HepG2 (cell line): ENCODE data around the gene NXPE4. TPM values are rescaled to one million over a fixed set of nuclear protein-coding genes. Genes with fewer than 3 reads are reported as not detected.

Experiments
- ATAC-seq: fragments of 200-7000 bp; cut with Tn5 transposase; 3 replicates; pipeline ENCODE4 v1.9.1; 2020; ENCODE audit warnings: mild to moderate bottlenecking, moderate library complexity
- BruUV-seq: library from RNA; stranded (reverse); fragments of 400-500 nt; replicated peaks from 2 replicates; lab custom pipeline; 2021; lab: Mats Ljungman, UMichigan
- CTCF ChIA-PET: fragments of 300-600 bp; formaldehyde crosslinking; extraction: SDS; loops from one replicate; lab custom pipeline; 2021; ENCODE audit warnings: low total read pairs, inconsistent platforms, low intra/inter-chr PET ratio; lab: Yijun Ruan, JAX
- POLR2A ChIA-PET: fragments of 350-600 bp; sonication (Branson Sonifier 250); formaldehyde crosslinking; loops from one replicate; lab custom pipeline; 2020; ENCODE audit warnings: antibody characterized with exemption, inconsistent platforms; lab: Yijun Ruan, JAX
- DNase-seq: peaks from one replicate; pipeline ENCODE4 v3.0.0-alpha.2; 2015; ENCODE audit warnings: low spot score
- FAIRE-seq: peaks from 3 replicates; lab custom pipeline; 2011; peaks lifted over from hg19 to GRCh38; lab: Jason Lieb, UNC
- H2AFZ ChIP-seq: one replicate; pipeline ENCODE4 v1.6.1; 2011; ENCODE audit warnings: low read length, inconsistent platforms
- H3K27ac ChIP-seq: fragments of 300-600 bp; 3 replicates; pipeline ENCODE4 v1.8.0; 2011; ENCODE audit warnings: mixed run types, mild to moderate bottlenecking, mixed read lengths, low read length, inconsistent platforms; ENCODE audit not compliant: insufficient read depth; ENCODE audit errors: extremely low read length
- H3K27me3 ChIP-seq, 2 experiments: fragments of 200-600 bp in 1 of 2; 2 replicates in 1 of 2; 3 replicates in 1 of 2; pipeline versions ENCODE4 v1.6.0 to v1.8.0; 2011; ENCODE audit warnings: low read length in 2 of 2, mild to moderate bottlenecking in 2 of 2, moderate library complexity in 2 of 2, inconsistent platforms in 1 of 2; ENCODE audit not compliant: insufficient read depth in 2 of 2, control insufficient read depth in 1 of 2
- H3K36me3 ChIP-seq, 2 experiments: fragments of 200-600 bp in 1 of 2; replicated peaks in 1 of 2; 2 replicates in 1 of 2; 3 replicates in 1 of 2; pipeline versions ENCODE4 v1.5.1 to v1.8.0; 2011; ENCODE audit warnings: low read length in 2 of 2, inconsistent platforms in 1 of 2; ENCODE audit not compliant: insufficient read depth in 2 of 2, control insufficient read depth in 1 of 2
- H3K4me1 ChIP-seq: 2 replicates; pipeline ENCODE4 v1.5.1; 2012; ENCODE audit warnings: low read length, inconsistent platforms; ENCODE audit not compliant: insufficient read depth
- H3K4me2 ChIP-seq: 2 replicates; pipeline ENCODE4 v1.6.0; 2011; ENCODE audit warnings: low read depth, low read length, inconsistent platforms
- H3K4me3 ChIP-seq, 3 experiments: fragments of 200-600 bp in 1 of 3; sonication (generic), shearing (Covaris generic) in 1 of 3; replicated peaks in 1 of 3; 2 replicates each; pipeline ENCODE4 v1.5.1; 2011 to 2016; ENCODE audit warnings: low read length in 3 of 3, inconsistent platforms in 2 of 3, low read depth in 2 of 3, mild to moderate bottlenecking in 2 of 3, control low read depth in 1 of 3, mixed read lengths in 1 of 3; ENCODE audit not compliant: insufficient read depth in 1 of 3
- H3K79me2 ChIP-seq: one replicate; pipeline ENCODE4 v1.6.1; 2011; ENCODE audit warnings: low read length, inconsistent platforms; ENCODE audit not compliant: insufficient read depth
- H3K9ac ChIP-seq: 2 replicates; pipeline ENCODE4 v1.6.0; 2011; ENCODE audit warnings: mild to moderate bottlenecking, low read depth, low read length, inconsistent platforms; ENCODE audit not compliant: insufficient read depth
- H3K9me3 ChIP-seq: 2 replicates; pipeline ENCODE4 v1.5.1; 2012; ENCODE audit warnings: mild to moderate bottlenecking, low read length
- H4K20me1 ChIP-seq: 2 replicates; pipeline ENCODE4 v1.6.0; 2011; ENCODE audit warnings: inconsistent platforms, mild to moderate bottlenecking, low read length, moderate library complexity; ENCODE audit not compliant: insufficient read depth
- ETV5 ChIP-seq: IDR thresholded peaks from 2 replicates; pipeline ENCODE4 v1.6.1; 2018; ENCODE audit warnings: missing biosample characterization, missing genetic modification reagents, inconsistent platforms, borderline replicate concordance
- HNRNPL ChIP-seq: fragments of 200-400 bp; formaldehyde crosslinking; IDR thresholded peaks from 2 replicates; pipeline ENCODE4 v1.6.1; 2017; ENCODE audit warnings: mild to moderate bottlenecking, low read depth, low read length
- IKZF4 ChIP-seq: sonication (generic); formaldehyde crosslinking; IDR thresholded peaks from 2 replicates; pipeline ENCODE4 v1.5.1; 2020; ENCODE audit warnings: borderline replicate concordance, mild to moderate bottlenecking, low read depth, missing genetic modification reagents; ENCODE audit errors: not compliant biosample characterization
- PRPF4 ChIP-seq: fragments of 200-400 bp; formaldehyde crosslinking; IDR thresholded peaks from 2 replicates; pipeline ENCODE4 v1.6.1; 2016; ENCODE audit warnings: low read length, low read depth; ENCODE audit not compliant: poor library complexity, severe bottlenecking
- REXO4 ChIP-seq: sonication (generic); formaldehyde crosslinking; IDR thresholded peaks from 2 replicates; pipeline ENCODE4 v1.8.0; 2022; ENCODE audit warnings: missing genetic modification reagents, mild to moderate bottlenecking, borderline replicate concordance
- SNAPC5 ChIP-seq: sonication (generic); formaldehyde crosslinking; IDR thresholded peaks from 2 replicates; pipeline ENCODE4 v1.8.1; 2023; ENCODE audit warnings: mild to moderate bottlenecking, missing genetic modification reagents, borderline replicate concordance
- TCF12 ChIP-seq, 2 experiments: fragments of 450-650 bp in 1 of 2; sonication (generic) in 1 of 2; formaldehyde crosslinking in 1 of 2; IDR thresholded peaks; 2 replicates each; pipeline versions ENCODE4 v1.6.1 to v1.8.0; 2017 to 2022; ENCODE audit warnings: antibody characterized with exemption in 1 of 2, mild to moderate bottlenecking in 1 of 2, missing genetic modification reagents in 1 of 2, moderate library complexity in 1 of 2
- THAP11 ChIP-seq: IDR thresholded peaks from 2 replicates; pipeline ENCODE4 v1.6.1; 2016; ENCODE audit warnings: missing biosample characterization, missing genetic modification reagents
- TIGD3 ChIP-seq: sonication (generic); formaldehyde crosslinking; IDR thresholded peaks from 2 replicates; pipeline ENCODE4 v1.5.1; 2020; ENCODE audit warnings: mild to moderate bottlenecking, missing genetic modification reagents, borderline replicate concordance
- YEATS2 ChIP-seq: sonication (generic); formaldehyde crosslinking; IDR thresholded peaks from 2 replicates; pipeline ENCODE4 v1.4.0; 2020; ENCODE audit warnings: missing genetic modification reagents, borderline replicate concordance
- ZBTB26 ChIP-seq: IDR thresholded peaks from 2 replicates; pipeline ENCODE4 v1.6.1; 2016; ENCODE audit warnings: missing compliant biosample characterization, missing genetic modification reagents, borderline replicate concordance
- ZNF101 ChIP-seq: sonication (generic); formaldehyde crosslinking; IDR thresholded peaks from 2 replicates; pipeline ENCODE4 v1.4.0; 2020; ENCODE audit warnings: mild to moderate bottlenecking, low read depth, missing genetic modification reagents, borderline replicate concordance
- ZNF18 ChIP-seq: sonication (generic); formaldehyde crosslinking; IDR thresholded peaks from 2 replicates; pipeline ENCODE4 v1.8.0; 2022; ENCODE audit warnings: mild to moderate bottlenecking, missing genetic modification reagents; ENCODE audit not compliant: insufficient replicate concordance
- ZNF3 ChIP-seq: IDR thresholded peaks from 2 replicates; pipeline ENCODE4 v1.7.0; 2017; ENCODE audit warnings: inconsistent platforms
- ZNF564 ChIP-seq: sonication (generic); formaldehyde crosslinking; IDR thresholded peaks from 2 replicates; pipeline ENCODE4 v1.8.1; 2023; ENCODE audit warnings: mild to moderate bottlenecking, missing genetic modification reagents
- ZNF775 ChIP-seq: sonication (generic); formaldehyde crosslinking; IDR thresholded peaks from 2 replicates; pipeline ENCODE4 v1.4.0; 2020; ENCODE audit warnings: missing genetic modification reagents, mild to moderate bottlenecking, moderate library complexity, borderline replicate concordance
- WGBS: methylation state at CpG from one replicate; pipeline ENCODE4 v1.1.6; 2017; ENCODE audit warnings: low lambda C conversion rate; 5-methylcytosine and 5-hydroxymethylcytosine counted together
- in situ Hi-C: cut with HindIII; loops from 2 replicates; pipeline ENCODE4 v1.10.0; 2017; ENCODE audit warnings: low pct_unique_long_range_greater_than_20kb; ENCODE audit not compliant: extremely low pct_ligation_motif_present
- intact Hi-C: fragments of 100-400 bp; cut with micrococcal nuclease; formaldehyde crosslinking; loops from one replicate; pipeline ENCODE4 v1.10.0; 2022; ENCODE audit not compliant: unreplicated experiment
- polyA plus RNA-seq, 8 experiments: library from polyadenylated mRNA; depleted of rRNA in 3 of 8; stranded (reverse) in 7 of 8; unstranded in 1 of 8; fragments of >200 nt; fragmentation: Illumina TruSeq in 4 of 8; extraction: Trizol in 4 of 8; gene quantifications; 2 replicates each; pipeline versions ENCODE4 v1.2.1 to v1.2.3, GENCODE V29; 2011 to 2016; ENCODE audit warnings: low read depth in 4 of 8, missing spikeins in 1 of 8, mixed read lengths in 1 of 8; ENCODE audit not compliant: insufficient read depth in 1 of 8
- total RNA-seq, 5 experiments: library from RNA; depleted of rRNA; stranded (reverse); fragments of >200 nt; fragmentation: Illumina TruSeq; extraction: Trizol; gene quantifications; 2 replicates each; pipeline ENCODE4 v1.2.3, GENCODE V29; 2016; ENCODE audit warnings: low read depth in 1 of 5

NXPE4 gene
- total and polyA plus RNA-seq, 2 of the 13 experiments (the other 11 are each of a cell fraction or from before 2014, with no cell fraction given): not detected

GRCh38 chr11:114569801-114570200 is 25.8 kb downstream of the NXPE4 start:
- FAIRE-seq (no peak), DNase-seq (no peak), ATAC-seq (no peak)
- H3K27me3 ChIP-seq: no peaks in the 10 kb centered on the region; a peak in 1 of 5 replicates
- H3K27ac ChIP-seq: no peak overlapping the region
- H3K36me3 ChIP-seq: no peaks in the 10 kb centered on the region
- H2AFZ ChIP-seq: no peak overlapping the region
- in situ Hi-C loops: no loop called here
- H4K20me1 ChIP-seq: no peaks in the 10 kb centered on the region
- intact Hi-C loops: loop anchor here (2.0 kb wide), 1 partner anchor 221 kb away; no protein-coding TSS in a partner anchor
- H3K4me3 ChIP-seq: no peak overlapping the region
- no peaks in the 10 kb centered on the region for H3K79me2 ChIP-seq
- no peaks in the 10 kb centered on the region for H3K4me1 ChIP-seq
- H3K4me2 ChIP-seq: no peak overlapping the region
- WGBS: 0% methylated on average over 3 of the region's 3 CpGs
- POLR2A ChIA-PET: no interaction called here
- CTCF ChIA-PET: no interaction called here
- no peak for TF ChIP-seq ZNF3 (CRISPR knock-in tag)
- no peak for TF ChIP-seq HNRNPL
- no peak for TF ChIP-seq TCF12 (IDR thresholded peaks at IDR 0.05)
- TF ChIP-seq TCF12 (CRISPR knock-in tag; IDR thresholded peaks at IDR 0.05): no peak
- no peak for TF ChIP-seq SNAPC5 (CRISPR knock-in tag)
- TF ChIP-seq IKZF4: no peak
- TF ChIP-seq TIGD3: no peak
- no peak for TF ChIP-seq REXO4 (CRISPR knock-in tag)
- no peak for TF ChIP-seq ZNF564
- no peak for TF ChIP-seq ZBTB26 (CRISPR knock-in tag)
- TF ChIP-seq PRPF4: no peak
- TF ChIP-seq ZNF18: no peak
- TF ChIP-seq ETV5: no peak
- TF ChIP-seq ZNF775 (CRISPR knock-in tag): no peak
- TF ChIP-seq THAP11 (CRISPR knock-in tag): no peak
- TF ChIP-seq YEATS2: no peak
- no peak for TF ChIP-seq ZNF101 (CRISPR knock-in tag)
- no peak overlapping the region for H3K9ac ChIP-seq
- no peaks in the 10 kb centered on the region for H3K9me3 ChIP-seq
- BruUV-seq: no TSS peak
